GM23338 (cell line): ENCODE results near the gene EHF. TPM values are rescaled to one million over a fixed set of nuclear protein-coding genes. Genes with fewer than 3 reads are reported as not detected.

ENCODE experiments used
- ATAC-seq: fragments of 200-7000 bp; cut with Tn5 transposase; 3 replicates; pipeline ENCODE4 v1.9.1; 2020
- DNase-seq: peaks from one replicate; pipeline ENCODE4 v3.0.0-alpha.2; 2015; ENCODE audit warnings: low spot score
- H2AFZ ChIP-seq: fragments of 200-600 bp; sonication (generic); 2 replicates; pipeline ENCODE4 v1.8.0; 2016; ENCODE audit warnings: antibody characterized with exemption, mild to moderate bottlenecking, moderate library complexity
- H3F3A ChIP-seq: fragments of 200-600 bp; sonication (generic); replicated peaks from 2 replicates; pipeline ENCODE4 v1.8.0; 2017; ENCODE audit warnings: antibody characterized with exemption, mixed run types, low read depth
- H3K27ac ChIP-seq: fragments of 200-600 bp; sonication (generic); 2 replicates; pipeline ENCODE4 v1.6.1; 2016; ENCODE audit warnings: low read depth
- H3K27me3 ChIP-seq: fragments of 200-600 bp; sonication (generic); 2 replicates; pipeline ENCODE4 v1.8.0; 2016; ENCODE audit warnings: mild to moderate bottlenecking, mixed run types, moderate library complexity; ENCODE audit not compliant: insufficient read depth
- H3K36me3 ChIP-seq: fragments of 200-600 bp; sonication (generic); 2 replicates; pipeline ENCODE4 v1.8.0; 2016; ENCODE audit warnings: mild to moderate bottlenecking; ENCODE audit not compliant: insufficient read depth
- H3K4me1 ChIP-seq: fragments of 200-600 bp; sonication (generic); 2 replicates; pipeline ENCODE4 v1.8.0; 2016; ENCODE audit warnings: mild to moderate bottlenecking, moderate library complexity; ENCODE audit not compliant: insufficient read depth
- H3K4me2 ChIP-seq: fragments of 200-600 bp; sonication (generic); 2 replicates; pipeline ENCODE4 v1.7.1; 2017; ENCODE audit warnings: mixed run types
- H3K4me3 ChIP-seq: fragments of 200-600 bp; sonication (generic); 2 replicates; pipeline ENCODE4 v1.6.1; 2016; ENCODE audit warnings: mixed run types
- H3K79me2 ChIP-seq: fragments of 200-600 bp; sonication (generic); replicated peaks from 2 replicates; pipeline ENCODE4 v1.8.0; 2017; ENCODE audit warnings: mild to moderate bottlenecking; ENCODE audit not compliant: insufficient read depth
- H3K9me2 ChIP-seq: fragments of 200-600 bp; sonication (generic); 2 replicates; pipeline ENCODE4 v1.8.0; 2017; ENCODE audit not compliant: insufficient read depth
- H4K20me1 ChIP-seq: fragments of 200-600 bp; sonication (generic); replicated peaks from 2 replicates; pipeline ENCODE4 v1.8.0; 2017; ENCODE audit warnings: mild to moderate bottlenecking; ENCODE audit not compliant: insufficient read depth
- H3K27ac Mint-ChIP-seq: 2 replicates; pipeline ENCODE4 v1.8.0; 2020; ENCODE audit warnings: inconsistent platforms, mild to moderate bottlenecking, moderate library complexity, mixed read lengths
- H3K27me3 Mint-ChIP-seq: 3 replicates; pipeline ENCODE4 v1.8.0; 2022; ENCODE audit warnings: low read depth, mild to moderate bottlenecking, moderate library complexity, mixed read lengths, inconsistent platforms; ENCODE audit not compliant: insufficient read depth, poor library complexity
- H3K36me3 Mint-ChIP-seq: 3 replicates; pipeline ENCODE4 v1.8.0; 2021; ENCODE audit warnings: low read depth, mild to moderate bottlenecking, inconsistent platforms, moderate library complexity, mixed read lengths
- H3K4me1 Mint-ChIP-seq: 3 replicates; pipeline ENCODE4 v1.8.0; 2020; ENCODE audit warnings: mild to moderate bottlenecking, inconsistent platforms, mixed read lengths
- H3K4me3 Mint-ChIP-seq: 3 replicates; pipeline ENCODE4 v1.8.0; 2021; ENCODE audit warnings: moderate library complexity, mild to moderate bottlenecking, inconsistent platforms, mixed read lengths
- H3K9me3 Mint-ChIP-seq: 3 replicates; pipeline ENCODE4 v1.8.0; 2020; ENCODE audit warnings: moderate library complexity, mild to moderate bottlenecking, inconsistent platforms, mixed read lengths
- EZH2 ChIP-seq: fragments of 200-600 bp; sonication (generic); IDR thresholded peaks from one replicate; pipeline ENCODE4 v1.8.0; 2017; ENCODE audit warnings: antibody characterized with exemption, mild to moderate bottlenecking, low read depth; ENCODE audit not compliant: unreplicated experiment
- EZH2phosphoT487 ChIP-seq: fragments of 200-600 bp; sonication (generic); IDR thresholded peaks from one replicate; pipeline ENCODE4 v1.8.1; 2018; ENCODE audit warnings: antibody characterized with exemption; ENCODE audit not compliant: unreplicated experiment
- JUNB ChIP-seq: IDR thresholded peaks from one replicate; pipeline ENCODE4 v1.6.1; 2016; ENCODE audit warnings: antibody characterized with exemption; ENCODE audit not compliant: unreplicated experiment
- NANOG ChIP-seq: IDR thresholded peaks from 2 replicates; pipeline ENCODE4 v1.6.1; 2016; ENCODE audit warnings: antibody characterized with exemption, borderline replicate concordance
- STAT1 ChIP-seq: IDR thresholded peaks from one replicate; pipeline ENCODE4 v1.6.1; 2016; ENCODE audit warnings: antibody characterized with exemption; ENCODE audit not compliant: unreplicated experiment
- ZNF114 ChIP-seq: fragments of 250-450 bp; sonication (Bioruptor Pico); IDR thresholded peaks from 2 replicates; pipeline ENCODE4 v1.5.0; 2020; ENCODE audit warnings: mild to moderate bottlenecking, moderate library complexity
- ZNF331 ChIP-seq: fragments of 250-450 bp; sonication (Bioruptor Pico); IDR thresholded peaks from 2 replicates; pipeline ENCODE4 v1.5.0; 2020; ENCODE audit warnings: low read depth, mild to moderate bottlenecking, moderate library complexity
- polyA plus RNA-seq: library from polyadenylated mRNA; unstranded; fragments of >200 nt; fragmentation: Nextera tagmentation; extraction: Ambion mirVana; gene quantifications from 2 replicates; pipeline ENCODE4 v1.2.1, GENCODE V29; 2016
- total RNA-seq: library from RNA; depleted of rRNA; stranded (reverse); fragments of >200 nt; shearing (Covaris generic); gene quantifications from 2 replicates; pipeline ENCODE4 v1.2.3, GENCODE V29; 2014
- TF ChIP-seq, protein P1 (sequence below): fragments of 250-450 bp; sonication (Bioruptor Pico); IDR thresholded peaks from 2 replicates; pipeline ENCODE4 v1.5.0; 2020; ENCODE audit warnings: mild to moderate bottlenecking, moderate library complexity
- TF ChIP-seq, protein P2 (sequence below), 2 experiments: fragments of 200-600 bp in 1 of 2; sonication (generic) in 1 of 2; conservative IDR thresholded peaks; 2 replicates each; pipeline versions ENCODE4 v1.5.1 to v1.6.1; 2016 to 2017; ENCODE audit warnings: antibody characterized with exemption in 2 of 2, low read depth in 2 of 2, mild to moderate bottlenecking in 2 of 2, moderate library complexity in 1 of 2
- TF ChIP-seq, protein P3 (sequence below): IDR thresholded peaks from one replicate; pipeline ENCODE4 v1.6.1; 2018; ENCODE audit warnings: antibody characterized with exemption; ENCODE audit not compliant: unreplicated experiment
- TF ChIP-seq, protein P4 (sequence below): IDR thresholded peaks from 2 replicates; pipeline ENCODE4 v1.6.1; 2016; ENCODE audit warnings: antibody characterized with exemption

EHF gene
- total and polyA plus RNA-seq, 2 experiments from 2014 or later: not detected

DNA sequence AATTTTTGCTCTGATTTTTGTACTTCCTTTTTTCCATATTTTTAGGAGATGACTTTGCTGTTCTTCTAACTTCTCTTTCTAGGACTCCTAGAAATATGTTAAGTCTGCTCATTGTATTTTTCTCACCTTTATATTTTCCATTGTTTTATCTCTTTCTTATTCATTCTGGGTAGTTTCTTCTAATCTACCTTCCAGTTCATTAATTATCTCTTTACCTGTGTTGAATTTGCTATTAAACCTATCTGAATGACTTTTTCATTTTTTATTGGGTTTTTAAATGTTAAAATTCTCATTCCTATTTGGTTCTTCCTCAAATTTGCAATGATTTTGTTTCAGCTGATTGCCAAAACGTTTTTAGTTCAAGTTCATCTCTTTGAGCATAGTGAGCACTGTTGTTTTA, 27.8 kb upstream of the EHF start:
- Mint-ChIP-seq H3K4me1 (no peaks in the 10 kb centered on the region), H3K27me3 (no peaks in the 10 kb centered on the region), H3K36me3 (0 out of 3 replicates have a peak, but pooled peaks cover 2% of the 10 kb centered on the region), H3K4me3 (no peak overlapping the region), H3K27ac (no peak overlapping the region), H3K9me3 (peaks cover 20% of the 10 kb centered on the region)
- Histone ChIP-seq H3K27me3 (no peaks in the 10 kb centered on the region), H3K36me3 (peaks cover 4% of the 10 kb centered on the region; the same call in 1 of the 2 replicates), H3K27ac (no peak overlapping the region), H3K4me3 (no peak overlapping the region), H3K4me2 (no peak overlapping the region), H3F3A (no peaks in the 10 kb centered on the region), H4K20me1 (no peaks in the 10 kb centered on the region), H3K9me2 (no peaks in the 10 kb centered on the region; the same call in 1 of the 2 replicates), H2AFZ (no peak overlapping the region), H3K4me1 (no peaks in the 10 kb centered on the region), H3K79me2 (no peaks in the 10 kb centered on the region)
- DNase-seq (no peak), ATAC-seq (no peak)
- TF ChIP-seq EZH2phosphoT487 (no peak), ZNF114 (no peak), STAT1 (no peak), EZH2 (no peak), NANOG (no peak), ZNF331 (CRISPR knock-in tag) (no peak), JUNB (no peak)
- TF ChIP-seq, protein P1, sequence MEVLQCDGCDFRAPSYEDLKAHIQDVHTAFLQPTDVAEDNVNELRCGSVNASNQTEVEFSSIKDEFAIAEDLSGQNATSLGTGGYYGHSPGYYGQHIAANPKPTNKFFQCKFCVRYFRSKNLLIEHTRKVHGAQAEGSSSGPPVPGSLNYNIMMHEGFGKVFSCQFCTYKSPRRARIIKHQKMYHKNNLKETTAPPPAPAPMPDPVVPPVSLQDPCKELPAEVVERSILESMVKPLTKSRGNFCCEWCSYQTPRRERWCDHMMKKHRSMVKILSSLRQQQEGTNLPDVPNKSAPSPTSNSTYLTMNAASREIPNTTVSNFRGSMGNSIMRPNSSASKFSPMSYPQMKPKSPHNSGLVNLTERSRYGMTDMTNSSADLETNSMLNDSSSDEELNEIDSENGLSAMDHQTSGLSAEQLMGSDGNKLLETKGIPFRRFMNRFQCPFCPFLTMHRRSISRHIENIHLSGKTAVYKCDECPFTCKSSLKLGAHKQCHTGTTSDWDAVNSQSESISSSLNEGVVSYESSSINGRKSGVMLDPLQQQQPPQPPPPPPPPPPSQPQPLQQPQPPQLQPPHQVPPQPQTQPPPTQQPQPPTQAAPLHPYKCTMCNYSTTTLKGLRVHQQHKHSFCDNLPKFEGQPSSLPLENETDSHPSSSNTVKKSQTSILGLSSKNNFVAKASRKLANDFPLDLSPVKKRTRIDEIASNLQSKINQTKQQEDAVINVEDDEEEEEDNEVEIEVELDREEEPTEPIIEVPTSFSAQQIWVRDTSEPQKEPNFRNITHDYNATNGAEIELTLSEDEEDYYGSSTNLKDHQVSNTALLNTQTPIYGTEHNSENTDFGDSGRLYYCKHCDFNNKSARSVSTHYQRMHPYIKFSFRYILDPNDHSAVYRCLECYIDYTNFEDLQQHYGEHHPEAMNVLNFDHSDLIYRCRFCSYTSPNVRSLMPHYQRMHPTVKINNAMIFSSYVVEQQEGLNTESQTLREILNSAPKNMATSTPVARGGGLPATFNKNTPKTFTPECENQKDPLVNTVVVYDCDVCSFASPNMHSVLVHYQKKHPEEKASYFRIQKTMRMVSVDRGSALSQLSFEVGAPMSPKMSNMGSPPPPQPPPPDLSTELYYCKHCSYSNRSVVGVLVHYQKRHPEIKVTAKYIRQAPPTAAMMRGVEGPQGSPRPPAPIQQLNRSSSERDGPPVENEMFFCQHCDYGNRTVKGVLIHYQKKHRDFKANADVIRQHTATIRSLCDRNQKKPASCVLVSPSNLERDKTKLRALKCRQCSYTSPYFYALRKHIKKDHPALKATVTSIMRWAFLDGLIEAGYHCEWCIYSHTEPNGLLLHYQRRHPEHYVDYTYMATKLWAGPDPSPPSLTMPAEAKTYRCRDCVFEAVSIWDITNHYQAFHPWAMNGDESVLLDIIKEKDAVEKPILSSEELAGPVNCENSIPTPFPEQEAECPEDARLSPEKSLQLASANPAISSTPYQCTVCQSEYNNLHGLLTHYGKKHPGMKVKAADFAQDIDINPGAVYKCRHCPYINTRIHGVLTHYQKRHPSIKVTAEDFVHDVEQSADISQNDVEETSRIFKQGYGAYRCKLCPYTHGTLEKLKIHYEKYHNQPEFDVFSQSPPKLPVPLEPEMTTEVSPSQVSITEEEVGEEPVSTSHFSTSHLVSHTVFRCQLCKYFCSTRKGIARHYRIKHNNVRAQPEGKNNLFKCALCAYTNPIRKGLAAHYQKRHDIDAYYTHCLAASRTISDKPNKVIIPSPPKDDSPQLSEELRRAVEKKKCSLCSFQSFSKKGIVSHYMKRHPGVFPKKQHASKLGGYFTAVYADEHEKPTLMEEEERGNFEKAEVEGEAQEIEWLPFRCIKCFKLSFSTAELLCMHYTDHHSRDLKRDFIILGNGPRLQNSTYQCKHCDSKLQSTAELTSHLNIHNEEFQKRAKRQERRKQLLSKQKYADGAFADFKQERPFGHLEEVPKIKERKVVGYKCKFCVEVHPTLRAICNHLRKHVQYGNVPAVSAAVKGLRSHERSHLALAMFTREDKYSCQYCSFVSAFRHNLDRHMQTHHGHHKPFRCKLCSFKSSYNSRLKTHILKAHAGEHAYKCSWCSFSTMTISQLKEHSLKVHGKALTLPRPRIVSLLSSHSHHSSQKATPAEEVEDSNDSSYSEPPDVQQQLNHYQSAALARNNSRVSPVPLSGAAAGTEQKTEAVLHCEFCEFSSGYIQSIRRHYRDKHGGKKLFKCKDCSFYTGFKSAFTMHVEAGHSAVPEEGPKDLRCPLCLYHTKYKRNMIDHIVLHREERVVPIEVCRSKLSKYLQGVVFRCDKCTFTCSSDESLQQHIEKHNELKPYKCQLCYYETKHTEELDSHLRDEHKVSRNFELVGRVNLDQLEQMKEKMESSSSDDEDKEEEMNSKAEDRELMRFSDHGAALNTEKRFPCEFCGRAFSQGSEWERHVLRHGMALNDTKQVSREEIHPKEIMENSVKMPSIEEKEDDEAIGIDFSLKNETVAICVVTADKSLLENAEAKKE (CRISPR knock-in tag): no peak
- TF ChIP-seq, protein P2, sequence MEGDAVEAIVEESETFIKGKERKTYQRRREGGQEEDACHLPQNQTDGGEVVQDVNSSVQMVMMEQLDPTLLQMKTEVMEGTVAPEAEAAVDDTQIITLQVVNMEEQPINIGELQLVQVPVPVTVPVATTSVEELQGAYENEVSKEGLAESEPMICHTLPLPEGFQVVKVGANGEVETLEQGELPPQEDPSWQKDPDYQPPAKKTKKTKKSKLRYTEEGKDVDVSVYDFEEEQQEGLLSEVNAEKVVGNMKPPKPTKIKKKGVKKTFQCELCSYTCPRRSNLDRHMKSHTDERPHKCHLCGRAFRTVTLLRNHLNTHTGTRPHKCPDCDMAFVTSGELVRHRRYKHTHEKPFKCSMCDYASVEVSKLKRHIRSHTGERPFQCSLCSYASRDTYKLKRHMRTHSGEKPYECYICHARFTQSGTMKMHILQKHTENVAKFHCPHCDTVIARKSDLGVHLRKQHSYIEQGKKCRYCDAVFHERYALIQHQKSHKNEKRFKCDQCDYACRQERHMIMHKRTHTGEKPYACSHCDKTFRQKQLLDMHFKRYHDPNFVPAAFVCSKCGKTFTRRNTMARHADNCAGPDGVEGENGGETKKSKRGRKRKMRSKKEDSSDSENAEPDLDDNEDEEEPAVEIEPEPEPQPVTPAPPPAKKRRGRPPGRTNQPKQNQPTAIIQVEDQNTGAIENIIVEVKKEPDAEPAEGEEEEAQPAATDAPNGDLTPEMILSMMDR (conservative IDR thresholded peaks at IDR 0.05; ENCODE audit: low read depth in 2 of 2): no peak
- TF ChIP-seq, protein P3, sequence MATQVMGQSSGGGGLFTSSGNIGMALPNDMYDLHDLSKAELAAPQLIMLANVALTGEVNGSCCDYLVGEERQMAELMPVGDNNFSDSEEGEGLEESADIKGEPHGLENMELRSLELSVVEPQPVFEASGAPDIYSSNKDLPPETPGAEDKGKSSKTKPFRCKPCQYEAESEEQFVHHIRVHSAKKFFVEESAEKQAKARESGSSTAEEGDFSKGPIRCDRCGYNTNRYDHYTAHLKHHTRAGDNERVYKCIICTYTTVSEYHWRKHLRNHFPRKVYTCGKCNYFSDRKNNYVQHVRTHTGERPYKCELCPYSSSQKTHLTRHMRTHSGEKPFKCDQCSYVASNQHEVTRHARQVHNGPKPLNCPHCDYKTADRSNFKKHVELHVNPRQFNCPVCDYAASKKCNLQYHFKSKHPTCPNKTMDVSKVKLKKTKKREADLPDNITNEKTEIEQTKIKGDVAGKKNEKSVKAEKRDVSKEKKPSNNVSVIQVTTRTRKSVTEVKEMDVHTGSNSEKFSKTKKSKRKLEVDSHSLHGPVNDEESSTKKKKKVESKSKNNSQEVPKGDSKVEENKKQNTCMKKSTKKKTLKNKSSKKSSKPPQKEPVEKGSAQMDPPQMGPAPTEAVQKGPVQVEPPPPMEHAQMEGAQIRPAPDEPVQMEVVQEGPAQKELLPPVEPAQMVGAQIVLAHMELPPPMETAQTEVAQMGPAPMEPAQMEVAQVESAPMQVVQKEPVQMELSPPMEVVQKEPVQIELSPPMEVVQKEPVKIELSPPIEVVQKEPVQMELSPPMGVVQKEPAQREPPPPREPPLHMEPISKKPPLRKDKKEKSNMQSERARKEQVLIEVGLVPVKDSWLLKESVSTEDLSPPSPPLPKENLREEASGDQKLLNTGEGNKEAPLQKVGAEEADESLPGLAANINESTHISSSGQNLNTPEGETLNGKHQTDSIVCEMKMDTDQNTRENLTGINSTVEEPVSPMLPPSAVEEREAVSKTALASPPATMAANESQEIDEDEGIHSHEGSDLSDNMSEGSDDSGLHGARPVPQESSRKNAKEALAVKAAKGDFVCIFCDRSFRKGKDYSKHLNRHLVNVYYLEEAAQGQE: no peak
- TF ChIP-seq, protein P4, sequence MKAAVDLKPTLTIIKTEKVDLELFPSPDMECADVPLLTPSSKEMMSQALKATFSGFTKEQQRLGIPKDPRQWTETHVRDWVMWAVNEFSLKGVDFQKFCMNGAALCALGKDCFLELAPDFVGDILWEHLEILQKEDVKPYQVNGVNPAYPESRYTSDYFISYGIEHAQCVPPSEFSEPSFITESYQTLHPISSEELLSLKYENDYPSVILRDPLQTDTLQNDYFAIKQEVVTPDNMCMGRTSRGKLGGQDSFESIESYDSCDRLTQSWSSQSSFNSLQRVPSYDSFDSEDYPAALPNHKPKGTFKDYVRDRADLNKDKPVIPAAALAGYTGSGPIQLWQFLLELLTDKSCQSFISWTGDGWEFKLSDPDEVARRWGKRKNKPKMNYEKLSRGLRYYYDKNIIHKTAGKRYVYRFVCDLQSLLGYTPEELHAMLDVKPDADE: no peak
